Upper lobe of right lung (tissue), 1 donor: ENCODE data around the gene EFCAB11. TPM values are rescaled to one million over a fixed set of nuclear protein-coding genes. Genes with fewer than 3 reads are reported as not detected.
A peak's percentile ranks its signal among the peaks of the same experiment; 100 is the strongest.

Experiments used
- ATAC-seq: fragments of 200-7000 bp; cut with Tn5 transposase; one replicate; pipeline ENCODE4 v1.9.1; 2020; ENCODE audit warnings: mild to moderate bottlenecking, moderate library complexity
- DNase-seq: peaks from one replicate; pipeline ENCODE4 v3.0.0-alpha.2; 2020
- H3K27ac ChIP-seq: fragments of 200-600 bp; one replicate; pipeline ENCODE4 v1.8.0; 2022
- H3K27me3 ChIP-seq: fragments of 200-600 bp; one replicate; pipeline ENCODE4 v1.8.0; 2022; ENCODE audit warnings: mild to moderate bottlenecking
- H3K36me3 ChIP-seq: fragments of 200-600 bp; one replicate; pipeline ENCODE4 v1.8.0; 2022
- H3K4me1 ChIP-seq: fragments of 200-600 bp; one replicate; pipeline ENCODE4 v1.8.0; 2022
- H3K4me3 ChIP-seq: fragments of 200-600 bp; one replicate; pipeline ENCODE4 v1.8.0; 2022; ENCODE audit warnings: mild to moderate bottlenecking
- H3K9me3 ChIP-seq: fragments of 200-600 bp; one replicate; pipeline ENCODE4 v1.8.0; 2022
- intact Hi-C: fragments of 100-400 bp; cut with DNase I; formaldehyde crosslinking; loops from one replicate; pipeline ENCODE4 v1.11.0; 2022
- total RNA-seq: library from RNA; stranded (reverse); fragmentation: NEBNext Ultra II Directional; extraction: Animal tissue kit (Norgen Biotek cat#: 25700); gene quantifications from one replicate; pipeline ENCODE4 v1.2.1, GENCODE V29; 2021
- TF ChIP-seq, protein P1 (sequence below): fragments of 200-600 bp; IDR thresholded peaks from one replicate; pipeline ENCODE4 v1.8.0; 2022; ENCODE audit warnings: antibody characterized with exemption
- donor health status: DM: no; HTN: yes; CAD: no; lungs with severe emphysema.

Gene EFCAB11
- total RNA-seq, 1 donor from 2014 or later, result 4.0 TPM

DNA sequence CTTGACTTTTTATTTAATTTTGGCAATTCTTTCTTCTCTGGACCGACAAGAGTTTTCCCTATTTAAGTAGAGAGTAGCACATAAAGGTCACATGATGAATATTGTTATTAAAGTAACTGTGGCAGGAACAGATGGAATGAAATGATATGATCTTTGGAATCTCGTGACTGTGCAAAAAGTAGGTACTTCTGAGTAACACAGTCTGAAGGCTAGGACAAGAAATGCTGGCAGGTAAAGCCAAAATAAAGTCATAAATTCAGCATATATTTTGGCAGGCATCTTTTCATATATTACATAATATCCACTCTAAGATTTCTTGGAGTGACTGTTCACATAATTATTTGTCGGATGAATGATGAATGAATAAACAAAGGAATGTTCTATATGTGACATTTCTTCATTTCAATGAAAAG is 121.4 kb downstream of the EFCAB11 start:
- intact Hi-C loops, result no loop called here
- Histone ChIP-seq H3K4me1 (no peaks in the 10 kb centered on the region), H3K27ac (no peak overlapping the region), H3K9me3 (no peaks in the 10 kb centered on the region), H3K4me3 (no peak overlapping the region), H3K27me3 (no peaks in the 10 kb centered on the region), H3K36me3 (no peaks in the 10 kb centered on the region)
- TF ChIP-seq, protein P1, sequence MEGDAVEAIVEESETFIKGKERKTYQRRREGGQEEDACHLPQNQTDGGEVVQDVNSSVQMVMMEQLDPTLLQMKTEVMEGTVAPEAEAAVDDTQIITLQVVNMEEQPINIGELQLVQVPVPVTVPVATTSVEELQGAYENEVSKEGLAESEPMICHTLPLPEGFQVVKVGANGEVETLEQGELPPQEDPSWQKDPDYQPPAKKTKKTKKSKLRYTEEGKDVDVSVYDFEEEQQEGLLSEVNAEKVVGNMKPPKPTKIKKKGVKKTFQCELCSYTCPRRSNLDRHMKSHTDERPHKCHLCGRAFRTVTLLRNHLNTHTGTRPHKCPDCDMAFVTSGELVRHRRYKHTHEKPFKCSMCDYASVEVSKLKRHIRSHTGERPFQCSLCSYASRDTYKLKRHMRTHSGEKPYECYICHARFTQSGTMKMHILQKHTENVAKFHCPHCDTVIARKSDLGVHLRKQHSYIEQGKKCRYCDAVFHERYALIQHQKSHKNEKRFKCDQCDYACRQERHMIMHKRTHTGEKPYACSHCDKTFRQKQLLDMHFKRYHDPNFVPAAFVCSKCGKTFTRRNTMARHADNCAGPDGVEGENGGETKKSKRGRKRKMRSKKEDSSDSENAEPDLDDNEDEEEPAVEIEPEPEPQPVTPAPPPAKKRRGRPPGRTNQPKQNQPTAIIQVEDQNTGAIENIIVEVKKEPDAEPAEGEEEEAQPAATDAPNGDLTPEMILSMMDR, result no peak
- no peak for DNase-seq
- no peak for ATAC-seq

DNA sequence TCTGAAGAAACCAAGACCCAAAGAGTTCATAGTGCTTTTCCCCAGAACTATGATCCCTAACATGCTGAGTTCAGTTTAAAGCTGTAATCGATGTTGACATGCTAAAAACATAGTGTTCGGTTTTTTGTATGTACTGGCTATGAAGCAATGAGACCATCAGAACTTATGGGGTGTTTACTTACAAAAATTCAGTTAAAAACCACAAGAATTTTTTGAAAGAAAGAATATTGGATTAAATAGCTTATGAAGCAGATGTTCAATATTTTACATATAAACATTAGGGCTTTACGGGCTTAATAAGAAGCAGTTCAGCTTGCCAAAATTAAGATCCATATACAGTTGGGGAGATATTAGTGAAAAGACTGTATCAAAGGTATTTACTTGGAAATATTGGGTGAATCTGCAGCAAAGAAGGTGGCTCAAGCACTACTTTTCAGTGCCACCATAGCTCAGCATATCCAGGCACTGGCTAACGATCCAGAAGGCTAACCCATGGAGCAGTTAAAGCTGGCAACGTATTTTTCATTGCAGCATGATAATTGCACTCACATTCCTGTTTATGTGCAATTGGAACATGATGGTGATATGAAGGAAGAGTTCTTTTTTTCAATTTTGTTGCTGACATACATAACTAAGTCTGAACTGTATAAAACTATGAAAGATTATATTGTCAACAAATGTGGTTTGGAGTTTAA is 125.9 kb downstream of the EFCAB11 start:
- DNase-seq (no peak), ATAC-seq (no peak)
- Histone ChIP-seq H3K4me3 (no peak overlapping the region), H3K9me3 (peaks cover 4% of the 10 kb centered on the region), H3K27me3 (no peaks in the 10 kb centered on the region), H3K36me3 (no peaks in the 10 kb centered on the region), H3K27ac (no peak overlapping the region), H3K4me1 (no peaks in the 10 kb centered on the region)
- intact Hi-C loops, result no loop called here
- TF ChIP-seq, protein P1, result no peak

DNA sequence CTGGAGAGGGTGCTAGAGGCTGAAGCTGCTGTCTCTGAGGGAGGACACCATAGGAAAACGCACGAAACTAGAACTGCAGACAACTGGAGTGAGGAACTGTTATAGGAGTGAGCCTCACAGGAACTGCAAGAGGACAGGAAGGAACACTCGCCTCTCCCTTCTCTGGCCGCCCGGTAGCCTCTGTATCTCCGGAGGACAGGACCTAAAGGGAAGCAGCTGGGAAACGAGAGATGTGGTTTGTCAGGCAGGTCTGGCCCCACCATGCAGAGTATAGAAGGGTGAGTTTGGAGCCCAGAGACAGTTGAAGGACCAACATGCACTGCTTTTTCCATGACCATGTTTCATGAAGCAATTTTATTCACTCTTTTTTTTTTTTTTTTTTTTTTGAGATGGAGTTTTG is 127.3 kb downstream of the EFCAB11 start:
- no peaks in the 10 kb centered on the region for H3K36me3 ChIP-seq
- no peak overlapping the region for H3K4me3 ChIP-seq
- H3K27ac ChIP-seq, result no peak overlapping the region
- DNase-seq (no peak), ATAC-seq (peak; percentile 31)
- intact Hi-C loops, result no loop called here
- H3K27me3 ChIP-seq, result no peaks in the 10 kb centered on the region
- no peaks in the 10 kb centered on the region for H3K4me1 ChIP-seq
- TF ChIP-seq, protein P1, result no peak
- peaks cover 12% of the 10 kb centered on the region for H3K9me3 ChIP-seq

DNA sequence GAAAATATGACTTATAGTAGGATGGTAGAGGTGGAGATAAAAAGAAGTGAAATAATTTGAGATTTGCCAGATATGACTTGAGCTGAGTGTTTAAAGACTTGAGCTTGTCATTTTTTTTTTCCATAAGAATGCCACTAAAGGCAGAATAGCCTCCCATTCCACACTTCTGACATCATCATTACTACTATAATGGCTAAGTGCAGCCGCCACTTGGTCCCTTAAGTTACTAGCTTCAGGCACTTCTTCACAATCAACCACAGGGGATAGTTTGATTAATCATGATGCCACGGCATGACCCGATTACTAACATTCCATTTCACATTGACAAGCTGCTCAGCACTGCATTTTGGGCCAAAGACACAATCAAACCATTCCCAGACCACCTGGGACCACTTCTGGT is 127.9 kb downstream of the EFCAB11 start:
- H3K27ac ChIP-seq, result no peak overlapping the region
- no peak for DNase-seq
- intact Hi-C loops, result no loop called here
- TF ChIP-seq, protein P1, result no peak
- peaks cover 12% of the 10 kb centered on the region for H3K9me3 ChIP-seq
- no peaks in the 10 kb centered on the region for H3K4me1 ChIP-seq
- H3K27me3 ChIP-seq, result no peaks in the 10 kb centered on the region
- no peaks in the 10 kb centered on the region for H3K36me3 ChIP-seq
- H3K4me3 ChIP-seq, result no peak overlapping the region
- ATAC-seq, result no peak

DNA sequence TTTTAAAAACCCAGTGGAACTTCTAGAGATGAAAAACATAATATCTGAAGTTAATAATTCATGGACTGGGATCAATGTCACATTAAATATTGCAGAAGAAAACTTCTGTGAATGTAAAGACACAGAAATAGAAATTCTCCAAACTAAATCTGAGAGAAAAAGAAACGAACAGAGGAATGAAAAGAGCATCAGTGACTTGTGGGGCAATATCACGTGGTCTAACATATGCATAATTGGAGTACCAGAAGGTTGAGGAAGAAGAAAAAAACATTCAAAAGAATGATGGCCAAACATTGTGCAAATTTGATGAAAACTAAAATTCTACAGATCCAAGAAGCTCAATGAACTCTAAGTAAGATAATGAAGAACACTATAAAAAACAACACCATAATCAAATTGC is 130.8 kb downstream of the EFCAB11 start:
- H3K4me3 ChIP-seq, result no peak overlapping the region
- H3K27me3 ChIP-seq, result no peaks in the 10 kb centered on the region
- peaks cover 12% of the 10 kb centered on the region for H3K9me3 ChIP-seq
- intact Hi-C loops, result no loop called here
- H3K36me3 ChIP-seq, result no peaks in the 10 kb centered on the region
- ATAC-seq (no peak), DNase-seq (no peak)
- TF ChIP-seq, protein P1, result no peak
- H3K27ac ChIP-seq, result no peak overlapping the region
- no peaks in the 10 kb centered on the region for H3K4me1 ChIP-seq

DNA sequence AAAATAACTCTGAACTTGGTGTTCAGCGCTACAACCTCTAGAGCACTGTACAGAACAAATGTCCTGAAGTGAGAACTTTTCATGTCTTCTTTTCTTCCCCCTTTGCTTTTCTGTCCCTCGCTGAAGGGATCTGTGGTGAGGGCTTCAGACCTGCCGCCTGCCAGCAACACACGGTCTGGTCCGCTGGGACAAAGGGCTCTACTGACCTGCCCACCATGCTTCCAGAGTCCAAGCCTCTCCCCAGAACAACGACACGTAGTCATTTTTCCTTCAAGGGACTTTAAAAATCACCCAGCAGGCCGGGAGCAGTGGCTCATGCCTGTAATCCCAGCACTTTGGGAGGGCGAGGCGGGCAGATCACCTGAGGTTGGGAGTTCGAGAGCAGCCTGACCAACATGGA is 140.4 kb downstream of the EFCAB11 start:
- no peak for DNase-seq
- no peaks in the 10 kb centered on the region for H3K27me3 ChIP-seq
- H3K36me3 ChIP-seq, result no peaks in the 10 kb centered on the region
- no peak for ATAC-seq
- H3K4me1 ChIP-seq, result no peaks in the 10 kb centered on the region
- H3K27ac ChIP-seq, result no peak overlapping the region
- intact Hi-C loops, result no loop called here
- no peak overlapping the region for H3K4me3 ChIP-seq
- TF ChIP-seq, protein P1, result no peak
- no peaks in the 10 kb centered on the region for H3K9me3 ChIP-seq
